AG09309 (cell line): ENCODE measurements around the gene ATIC.

Experiments
- DNase-seq: peaks from one replicate; pipeline ENCODE4 v3.0.0-alpha.2; 2010; ENCODE audit warnings: low read depth
- H3K4me3 ChIP-seq: 2 replicates; pipeline ENCODE4 v1.5.1; 2011; ENCODE audit warnings: mild to moderate bottlenecking, low read depth, low read length, moderate library complexity; ENCODE audit not compliant: control insufficient read depth
- CTCF ChIP-seq: IDR thresholded peaks from 2 replicates; pipeline ENCODE4 v1.5.1; 2011; ENCODE audit warnings: mild to moderate bottlenecking, low read depth, low read length, inconsistent platforms; ENCODE audit not compliant: insufficient read depth, control insufficient read depth; ENCODE audit errors: missing control alignments

ATIC gene

GRCh38 chr2:215368493-215368809, 56.6 kb downstream of the ATIC start:
- no peak for TF ChIP-seq CTCF
- H3K4me3 ChIP-seq: no peak overlapping the region
- DNase-seq: no peak

- DNase-seq: no peak
- no peak overlapping the region for H3K4me3 ChIP-seq
- TF ChIP-seq CTCF: no peak
These were observed 57.4 kb downstream of the ATIC start for GRCh38 chr2:215369181-215369760.

- no peak for TF ChIP-seq CTCF
- no peak for DNase-seq
These were observed 58.5 kb downstream of the ATIC start for GRCh38 chr2:215370112-215370965.

GRCh38 chr2:215371915-215372897, 60.3 kb downstream of the ATIC start:
- DNase-seq: no peak
- no peak for TF ChIP-seq CTCF
- H3K4me3 ChIP-seq: no peak overlapping the region

More at GRCh38 chr2:215370112-215370965, 58.5 kb downstream of the ATIC start:
- no peak overlapping the region for H3K4me3 ChIP-seq

GRCh38 chr2:215372968-215373649, 61.2 kb downstream of the ATIC start:
- no peak for DNase-seq
- TF ChIP-seq CTCF: no peak
- H3K4me3 ChIP-seq: no peak overlapping the region

- no peak for DNase-seq
- no peak for TF ChIP-seq CTCF
- no peak overlapping the region for H3K4me3 ChIP-seq
These were observed 62.1 kb downstream of the ATIC start for GRCh38 chr2:215374002-215374401.
